ENCODE data around the gene SMARCAL1.
A peak's percentile ranks its signal among the peaks of the same experiment; 100 is the strongest.

The SMARCAL1 gene

GRCh38 chr2:216518566-216519119, 106.4 kb downstream of the SMARCAL1 start (continued):
- TF ChIP-seq TSHZ1 (tag by site-specific recombination; IDR thresholded peaks at IDR 0.05; ENCODE audit: borderline replicate concordance): peak; percentile 49; the same call in 1 of the 2 replicates
- TF ChIP-seq RBAK (tag by site-specific recombination; IDR thresholded peaks at IDR 0.05): peak; percentile 66; the same call in 1 of the 2 replicates
- TF ChIP-seq ZNF558 (tag by site-specific recombination; IDR thresholded peaks at IDR 0.05): peak; percentile 91
- peak; percentile 80 for TF ChIP-seq ZNF623 (tag by site-specific recombination; IDR thresholded peaks at IDR 0.05)
- peak; percentile 87 for TF ChIP-seq ZBTB11 (tag by site-specific recombination; conservative IDR thresholded peaks at IDR 0.05; ENCODE audit: low read depth)
- peak; percentile 85 for TF ChIP-seq ZNF433 (tag by site-specific recombination; IDR thresholded peaks at IDR 0.05; ENCODE audit: low read depth)
- TF ChIP-seq ZNF404 (tag by site-specific recombination; IDR thresholded peaks at IDR 0.05): peak; percentile 79; the same call in 1 of the 2 replicates
- TF ChIP-seq ZNF202 (tag by site-specific recombination; IDR thresholded peaks at IDR 0.05; ENCODE audit: borderline replicate concordance): peak; percentile 88; the same call in 1 of the 2 replicates
- TF ChIP-seq ZNF354C (tag by site-specific recombination; IDR thresholded peaks at IDR 0.05; ENCODE audit: borderline replicate concordance, low read depth): 0 out of 2 replicates have a peak, but pooled peaks have one; percentile 39
- peak; percentile 79; the same call in 1 of the 2 replicates for TF ChIP-seq ZNF501 (tag by site-specific recombination; IDR thresholded peaks at IDR 0.05)
- peak; percentile 96 for TF ChIP-seq ZNF140 (tag by site-specific recombination; IDR thresholded peaks at IDR 0.05)
- peak; percentile 97 for TF ChIP-seq ZNF394 (tag by site-specific recombination; IDR thresholded peaks at IDR 0.05; ENCODE audit: borderline replicate concordance)
- TF ChIP-seq AEBP2 (tag by site-specific recombination; IDR thresholded peaks at IDR 0.05; ENCODE audit: borderline replicate concordance): peak; percentile 88; the same call in 1 of the 2 replicates
- 0 out of 2 replicates have a peak, but pooled peaks have one; percentile 62 for TF ChIP-seq ZNF791 (tag by site-specific recombination; IDR thresholded peaks at IDR 0.05)
- TF ChIP-seq ZNF426 (tag by site-specific recombination; IDR thresholded peaks at IDR 0.05): peak; percentile 96
- peak; percentile 54; the same call in 1 of the 2 replicates for TF ChIP-seq ZBTB21 (tag by site-specific recombination; IDR thresholded peaks at IDR 0.05)
- TF ChIP-seq REST (tag by site-specific recombination; IDR thresholded peaks at IDR 0.05): peak; percentile 81
- 0 out of 2 replicates have a peak, but pooled peaks have one; percentile 45 for TF ChIP-seq ZBTB1 (tag by site-specific recombination; IDR thresholded peaks at IDR 0.05)
- TF ChIP-seq ZNF266 (tag by site-specific recombination; IDR thresholded peaks at IDR 0.05; ENCODE audit: low read depth): peak; percentile 65
- peak; percentile 62; the same call in 1 of the 2 replicates for TF ChIP-seq ZNF664 (tag by site-specific recombination; IDR thresholded peaks at IDR 0.05)
- TF ChIP-seq ZXDB (tag by site-specific recombination; IDR thresholded peaks at IDR 0.05): peak; percentile 85
- peak; percentile 34; the same call in 1 of the 2 replicates for TF ChIP-seq KLF7 (tag by site-specific recombination; IDR thresholded peaks at IDR 0.05; ENCODE audit: borderline replicate concordance)
- peak; percentile 90 for TF ChIP-seq ZNF560 (tag by site-specific recombination; IDR thresholded peaks at IDR 0.05; ENCODE audit: borderline replicate concordance)
- TF ChIP-seq ZNF654 (tag by site-specific recombination; IDR thresholded peaks at IDR 0.05; ENCODE audit: low read depth): peak; percentile 51
- peak; percentile 67 for TF ChIP-seq ZNF629 (tag by site-specific recombination; IDR thresholded peaks at IDR 0.05)
- peak; percentile 51; the same call in 1 of the 2 replicates for TF ChIP-seq GLI2 (tag by site-specific recombination; IDR thresholded peaks at IDR 0.05; ENCODE audit: borderline replicate concordance, low read depth)
- TF ChIP-seq ZBTB8A (tag by site-specific recombination; IDR thresholded peaks at IDR 0.05): peak; percentile 80
- peak; percentile 81; the same call in 1 of the 2 replicates for TF ChIP-seq ZNF514 (tag by site-specific recombination; IDR thresholded peaks at IDR 0.05)

Data from HEK293 (cell line).